Stimulated activated CD8-positive, alpha-beta memory T cell treated with anti-CD3 and anti-CD28 coated beads, Interleukin-15, amount 100 ng/mL, for 4 hours (primary cell): Measurements from ENCODE around the gene MARK4.
"Not testable (repeated sequence)": the region's sequence is repeated elsewhere in the genome, so short reads cannot be mapped to it uniquely, and the experiment has no call there.

Experiments used
- DNase-seq, 2 donors: peaks; one replicate each; pipeline ENCODE4 v3.0.0-alpha.2; 2020; ENCODE audit warnings: low read depth in 2 of 2

Gene MARK4

GRCh38 chr19:45250832-45251451, at the start of gene MARK4:
Gene MARK4 (plus strand): TSS chr19:45251271. CDS start chr19:45251589, 318 bp downstream.
- peak; percentile 19 to 27 for DNase-seq

DNA sequence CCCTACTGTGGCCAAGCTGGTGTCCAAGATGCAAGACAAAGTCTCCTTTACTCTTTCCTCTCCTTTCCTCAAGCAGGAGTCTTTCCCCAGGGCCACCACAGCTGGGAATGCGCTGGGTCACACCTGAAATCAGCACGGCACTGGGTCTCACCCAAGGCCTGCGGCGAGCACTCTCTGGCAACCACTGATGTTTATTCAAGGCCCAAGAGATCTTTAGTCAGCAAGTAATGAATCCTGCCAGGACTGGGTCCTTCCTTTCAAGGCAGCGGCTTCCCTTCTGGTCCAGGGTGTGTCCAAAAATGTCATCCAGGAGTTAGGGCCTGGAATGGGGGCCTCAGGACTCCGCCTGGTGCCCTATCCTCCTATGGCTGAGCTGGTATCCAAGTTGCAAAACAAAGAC, 48.4 kb upstream of the MARK4 start:
- no peak for DNase-seq

DNA sequence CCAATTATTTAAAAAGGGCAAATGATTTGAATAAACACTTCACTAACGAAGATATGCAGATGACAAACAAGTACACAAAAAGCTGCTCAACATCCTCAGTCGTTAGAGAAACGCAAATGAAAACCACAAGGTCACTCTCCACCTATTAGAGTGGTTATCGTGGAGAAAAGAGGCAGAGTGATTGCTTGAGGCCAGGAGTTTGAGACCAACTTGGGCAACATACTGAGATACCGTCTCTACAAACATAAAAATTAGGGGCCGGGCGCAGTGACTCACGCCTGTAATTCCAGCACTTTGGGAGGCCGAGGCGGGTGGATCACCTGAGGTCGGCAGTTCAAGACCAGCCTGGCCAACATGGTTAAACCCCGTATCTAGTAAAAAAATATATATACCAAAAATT, 45.3 kb upstream of the MARK4 start:
- DNase-seq: no peak

DNA sequence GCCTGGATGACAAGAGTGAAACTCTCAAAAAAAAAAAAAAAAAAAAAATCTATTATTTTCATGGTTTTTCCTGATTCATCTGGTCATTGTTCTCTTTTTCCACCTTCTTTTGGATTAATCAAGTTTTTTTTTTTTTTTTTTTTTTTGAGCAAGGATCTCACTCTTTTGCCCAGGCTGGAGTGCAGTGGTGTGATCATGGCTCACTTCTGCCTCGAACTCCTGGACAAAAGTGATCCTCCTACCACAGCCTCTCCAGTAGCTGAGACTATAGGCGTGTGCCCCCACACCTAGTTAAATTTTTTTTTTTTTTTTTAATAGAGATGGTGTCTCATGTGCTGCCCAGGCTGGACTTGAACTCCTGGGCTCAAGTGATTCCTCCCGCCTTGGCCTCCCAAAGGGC, 44.7 kb upstream of the MARK4 start:
- no peak for DNase-seq

DNA sequence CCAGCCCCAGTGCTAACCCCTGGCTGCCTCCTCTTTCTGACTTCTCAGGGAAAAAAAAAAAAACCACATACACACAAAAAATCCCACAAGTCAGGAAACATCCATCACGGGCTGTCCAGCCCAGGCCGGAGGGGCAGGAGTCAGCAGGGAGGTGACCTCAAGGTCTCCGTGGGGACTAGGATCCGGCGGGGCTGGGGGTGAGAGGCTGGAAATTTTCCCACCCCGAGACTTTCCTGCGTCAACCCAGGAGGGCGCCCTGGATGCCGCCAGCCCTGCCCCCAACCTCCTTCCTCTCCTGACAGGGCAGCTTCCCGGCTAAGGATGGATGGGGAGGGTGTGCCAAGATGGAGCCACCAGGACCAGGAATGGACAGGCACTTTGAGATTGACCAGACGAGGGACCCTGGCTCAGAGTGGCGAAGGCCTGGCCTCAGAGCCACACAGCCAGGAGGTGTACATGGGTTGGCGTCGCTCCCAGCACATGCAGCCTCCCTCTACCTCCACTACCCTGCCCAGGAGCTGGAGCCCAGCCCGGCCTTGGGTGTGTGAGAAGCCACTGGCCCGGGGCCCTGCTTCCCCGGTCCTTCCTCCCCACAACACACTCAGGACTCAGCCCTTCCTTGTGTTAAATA, 39.2 kb upstream of the MARK4 start:
- no peak for DNase-seq

GRCh38 chr19:45213031-45213430, 38.0 kb upstream of the MARK4 start:
- no peak for DNase-seq

GRCh38 chr19:45215391-45216191, 35.5 kb upstream of the MARK4 start:
- DNase-seq: no peak

- DNase-seq: no peak
Measured at GRCh38 chr19:45216667-45217066, 34.4 kb upstream of the MARK4 start.

DNA sequence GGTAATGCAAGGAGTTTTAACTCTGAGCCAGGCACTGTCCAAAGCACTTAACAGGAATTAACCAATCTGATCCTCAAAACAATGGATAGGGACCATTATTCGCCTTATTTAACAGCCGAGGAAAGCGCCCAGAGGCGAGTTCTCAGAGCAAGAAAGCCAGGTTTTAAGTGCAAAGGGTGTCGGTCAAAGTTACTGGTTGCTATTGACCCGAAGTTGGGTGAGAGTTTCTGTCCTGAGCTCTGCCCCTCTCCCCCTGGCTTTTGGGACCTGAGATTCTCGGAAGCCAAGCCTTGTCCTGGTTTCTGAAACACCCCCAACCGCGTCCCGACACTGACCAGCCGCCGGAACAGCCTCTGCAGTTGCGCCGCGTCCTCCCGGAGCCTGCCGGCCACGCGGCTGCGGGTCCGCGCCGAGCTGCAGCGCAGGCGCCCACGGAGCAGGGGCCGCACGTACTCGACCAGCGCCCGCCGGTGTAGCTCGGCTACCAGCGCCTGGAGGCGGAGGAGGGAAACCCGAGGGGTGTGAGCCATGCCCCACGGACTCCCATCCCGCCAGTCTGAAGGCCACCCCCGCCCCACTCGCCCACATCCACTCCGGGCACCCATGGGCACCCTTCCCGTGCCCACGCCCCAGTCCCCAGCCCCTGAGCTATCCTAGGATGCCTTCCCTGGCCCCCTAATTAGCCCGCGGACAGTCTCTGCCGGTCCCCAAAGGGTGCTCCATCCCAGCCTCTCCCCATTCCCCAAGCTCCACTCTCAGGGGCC, 33.7 kb upstream of the MARK4 start:
- no peak for DNase-seq

- DNase-seq: no peak
Measured at GRCh38 chr19:45217957-45218334, 33.1 kb upstream of the MARK4 start.

DNA sequence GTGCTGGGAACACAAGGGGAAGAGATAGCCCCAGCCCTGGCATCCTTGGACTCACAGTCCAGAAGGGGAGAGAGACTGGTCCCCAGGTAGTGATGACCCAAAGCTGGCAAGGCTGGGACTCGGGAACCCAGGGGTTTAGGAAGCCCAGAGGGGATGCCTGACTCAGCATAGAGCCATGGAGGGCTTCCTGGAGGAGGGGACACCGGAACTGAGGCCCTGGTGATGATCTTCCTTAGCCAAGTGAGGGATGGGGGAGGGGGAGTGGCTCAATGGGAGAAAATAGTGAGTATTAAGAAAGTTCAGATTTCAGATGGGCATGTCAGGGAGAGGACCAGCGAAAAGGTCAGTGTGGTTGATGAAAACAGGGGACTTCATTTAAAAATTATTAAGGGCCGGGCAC, 32.6 kb upstream of the MARK4 start:
- no peak for DNase-seq

DNA sequence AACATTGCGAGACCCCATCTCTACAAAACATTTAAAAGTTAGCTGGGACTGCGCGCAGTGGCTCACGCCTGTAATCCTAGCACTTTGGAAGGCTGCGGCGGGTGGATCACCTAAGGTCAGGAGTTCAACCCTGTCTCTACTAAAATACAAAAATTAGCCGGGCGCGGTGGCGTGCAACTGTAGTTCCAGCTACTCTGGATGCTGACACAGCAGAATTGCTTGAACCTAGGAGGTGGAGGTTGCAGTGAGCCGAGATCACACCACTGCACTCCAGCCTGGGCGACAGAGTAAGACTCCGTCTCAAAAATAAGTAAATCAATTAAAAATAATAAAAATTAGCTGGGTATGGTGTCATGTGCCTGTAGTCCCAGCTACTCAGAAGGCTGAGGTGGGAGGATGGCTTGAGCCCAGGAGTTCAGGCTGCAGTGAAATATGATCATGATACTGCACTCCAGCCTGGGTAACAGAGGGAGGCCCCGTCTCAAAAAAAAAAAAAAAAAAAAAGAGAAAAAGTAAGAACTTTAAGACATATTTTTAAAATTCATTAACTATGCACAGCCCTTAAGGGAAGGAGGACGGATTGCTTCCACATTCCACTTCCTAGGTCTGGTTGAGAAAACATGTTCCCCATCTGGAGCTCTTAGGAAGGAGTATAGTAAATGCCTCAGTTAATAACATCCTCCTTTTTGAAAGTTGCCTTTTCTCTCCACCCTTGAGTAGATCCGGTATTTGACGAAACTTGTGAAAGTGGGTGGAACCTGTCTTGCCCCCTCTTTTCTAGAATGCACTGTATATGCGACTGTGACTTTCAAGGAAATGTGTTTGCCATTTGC, 31.9 kb upstream of the MARK4 start:
- no peak for DNase-seq

- DNase-seq: no peak
Measured at GRCh38 chr19:45222724-45223123, 28.3 kb upstream of the MARK4 start.

GRCh38 chr19:45223879-45224278, 27.2 kb upstream of the MARK4 start:
- DNase-seq: no peak

GRCh38 chr19:45224645-45225044, 26.4 kb upstream of the MARK4 start:
- no peak for DNase-seq

DNA sequence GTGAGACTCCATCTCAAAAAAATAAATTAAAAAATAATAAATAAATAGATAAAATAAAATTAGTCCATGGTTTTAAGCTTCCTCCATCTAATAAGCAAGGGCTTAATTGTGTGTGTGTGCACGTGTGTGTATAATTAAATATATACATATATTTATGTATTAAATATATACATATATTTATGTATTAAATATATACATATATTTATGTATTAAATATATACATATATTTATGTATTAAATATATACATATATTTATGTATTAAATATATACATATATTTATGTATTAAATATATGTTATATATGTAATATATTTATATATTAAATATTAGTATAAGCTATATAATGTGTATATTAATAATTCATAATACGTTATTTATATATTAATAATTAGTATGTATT, 22.0 kb upstream of the MARK4 start:
- DNase-seq: not testable (repeated sequence)

DNA sequence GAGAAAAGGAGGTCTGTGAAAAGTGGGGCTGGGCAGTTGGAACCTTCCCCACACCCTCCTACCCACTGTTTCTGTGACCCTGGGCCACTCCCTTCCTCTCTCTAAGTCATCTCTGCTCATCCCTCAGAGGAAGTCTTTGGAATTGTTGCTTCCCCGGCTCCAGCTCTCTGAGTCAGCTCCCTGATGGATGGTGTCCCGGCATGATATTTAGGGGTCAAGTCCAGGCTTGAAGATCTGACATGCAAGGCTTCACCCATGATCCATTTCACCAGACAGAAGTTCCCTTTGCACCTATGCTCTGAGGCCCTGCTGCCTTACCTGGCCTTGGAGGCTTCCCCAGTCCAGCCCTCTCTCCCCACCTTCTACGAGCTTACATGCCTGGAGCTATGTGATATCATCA, 19.2 kb upstream of the MARK4 start:
- DNase-seq: no peak

GRCh38 chr19:45234089-45234869, 16.8 kb upstream of the MARK4 start:
- no peak for DNase-seq

GRCh38 chr19:45235485-45235884, 15.6 kb upstream of the MARK4 start:
- DNase-seq: no peak

- DNase-seq: no peak
Measured at GRCh38 chr19:45238556-45238955, 12.5 kb upstream of the MARK4 start.
